ENCODE measurements around the gene RNF225.

Gene RNF225

GRCh38 chr19:58357481-58358145 is 37.8 kb upstream of the RNF225 start:
- TF ChIP-seq TCF12 (IDR thresholded peaks at IDR 0.05; ENCODE audit: low read depth) (no peak), CREB1 (IDR thresholded peaks at IDR 0.05; ENCODE audit: low read depth) (no peak), USF1 (IDR thresholded peaks at IDR 0.05) (no peak), CEBPB (IDR thresholded peaks at IDR 0.05) (no peak), FOXM1 (IDR thresholded peaks at IDR 0.05; ENCODE audit: borderline replicate concordance, low read depth) (no peak), MAX (IDR thresholded peaks at IDR 0.05) (no peak), TEAD4 (IDR thresholded peaks at IDR 0.05) (no peak), NFIC (IDR thresholded peaks at IDR 0.05) (no peak)

- TF ChIP-seq FOXM1 (IDR thresholded peaks at IDR 0.05; ENCODE audit: borderline replicate concordance, low read depth) (no peak), MAX (IDR thresholded peaks at IDR 0.05) (peak; percentile 93)
Observed at GRCh38 chr19:58361900-58362271, 33.6 kb upstream of the RNF225 start.

- peak; percentile 90 for TF ChIP-seq TAF1 (IDR thresholded peaks at IDR 0.05; ENCODE audit: low read depth)
- no peak for TF ChIP-seq USF1 (IDR thresholded peaks at IDR 0.05)
- TF ChIP-seq RAD21 (IDR thresholded peaks at IDR 0.05; ENCODE audit: low read depth): no peak
- TF ChIP-seq MAX (IDR thresholded peaks at IDR 0.05): peak; percentile 75
- peak; percentile 66 for TF ChIP-seq FOXM1 (IDR thresholded peaks at IDR 0.05; ENCODE audit: borderline replicate concordance, low read depth)
- TF ChIP-seq TCF12 (IDR thresholded peaks at IDR 0.05; ENCODE audit: low read depth): peak; percentile 51; the same call in 1 of the 2 replicates
- TF ChIP-seq EGR1 (IDR thresholded peaks at IDR 0.05): no peak; the same call in 1 of the 2 replicates
- 0 out of 2 replicates have a peak, but pooled peaks have one; percentile 23 for TF ChIP-seq TEAD4 (IDR thresholded peaks at IDR 0.05)
- TF ChIP-seq REST (IDR thresholded peaks at IDR 0.05; ENCODE audit: low read depth): no peak
- TF ChIP-seq ZBTB7A (IDR thresholded peaks at IDR 0.05; ENCODE audit: low read depth): no peak
- TF ChIP-seq EP300 (IDR thresholded peaks at IDR 0.05; ENCODE audit: borderline replicate concordance): no peak
- TF ChIP-seq NFIC (IDR thresholded peaks at IDR 0.05): no peak
- no peak for TF ChIP-seq CREB1 (IDR thresholded peaks at IDR 0.05; ENCODE audit: low read depth)
- TF ChIP-seq YY1 (IDR thresholded peaks at IDR 0.05; ENCODE audit: low read depth): peak; percentile 86
- TF ChIP-seq CEBPB (IDR thresholded peaks at IDR 0.05): no peak
Observed at GRCh38 chr19:58362272-58362994, 33.0 kb upstream of the RNF225 start, which contains the start of gene ZNF497. ZNF497 (minus strand) TSS chr19:58362751; CDS start chr19:58357635, 5,116 bp downstream.

GRCh38 chr19:58364146-58364545 is 31.3 kb upstream of the RNF225 start:
- TF ChIP-seq FOXM1 (IDR thresholded peaks at IDR 0.05; ENCODE audit: borderline replicate concordance, low read depth) (no peak), RAD21 (IDR thresholded peaks at IDR 0.05; ENCODE audit: low read depth) (no peak), YY1 (IDR thresholded peaks at IDR 0.05; ENCODE audit: low read depth) (no peak), TAF1 (IDR thresholded peaks at IDR 0.05; ENCODE audit: low read depth) (no peak), ZBTB7A (IDR thresholded peaks at IDR 0.05; ENCODE audit: low read depth) (no peak), NFIC (IDR thresholded peaks at IDR 0.05) (no peak), TCF12 (IDR thresholded peaks at IDR 0.05; ENCODE audit: low read depth) (no peak), EGR1 (IDR thresholded peaks at IDR 0.05) (no peak), TEAD4 (IDR thresholded peaks at IDR 0.05) (no peak)

- TF ChIP-seq YY1 (IDR thresholded peaks at IDR 0.05; ENCODE audit: low read depth): no peak
- no peak for TF ChIP-seq FOXM1 (IDR thresholded peaks at IDR 0.05; ENCODE audit: borderline replicate concordance, low read depth)
- TF ChIP-seq TCF12 (IDR thresholded peaks at IDR 0.05; ENCODE audit: low read depth): no peak
- TF ChIP-seq RAD21 (IDR thresholded peaks at IDR 0.05; ENCODE audit: low read depth): no peak
- no peak for TF ChIP-seq EP300 (IDR thresholded peaks at IDR 0.05; ENCODE audit: borderline replicate concordance)
- no peak for TF ChIP-seq EGR1 (IDR thresholded peaks at IDR 0.05)
Observed at GRCh38 chr19:58366585-58367430, 28.6 kb upstream of the RNF225 start.

GRCh38 chr19:58367698-58368454 is 27.6 kb upstream of the RNF225 start:
- TF ChIP-seq TCF12 (IDR thresholded peaks at IDR 0.05; ENCODE audit: low read depth): no peak
- no peak for TF ChIP-seq CEBPB (IDR thresholded peaks at IDR 0.05)
- no peak for TF ChIP-seq EP300 (IDR thresholded peaks at IDR 0.05; ENCODE audit: borderline replicate concordance)
- no peak for TF ChIP-seq YY1 (IDR thresholded peaks at IDR 0.05; ENCODE audit: low read depth)
- TF ChIP-seq FOXM1 (IDR thresholded peaks at IDR 0.05; ENCODE audit: borderline replicate concordance, low read depth): no peak

Measured in Ishikawa (cell line).